Right lobe of liver (tissue), 4 donors: ENCODE data around the gene VPS37C.

Source experiments
- CTCF ChIP-seq, 4 donors: fragments of 200-600 bp in 3 of 4; fragments of 450-650 bp in 1 of 4; IDR thresholded peaks; one replicate each; pipeline versions ENCODE4 v1.5.1 to v1.8.0; 2016 to 2022; ENCODE audit warnings: antibody characterized with exemption in 4 of 4, mild to moderate bottlenecking in 2 of 4
- POLR2A ChIP-seq: fragments of 450-650 bp; IDR thresholded peaks from one replicate; pipeline ENCODE4 v1.6.1; 2017; ENCODE audit warnings: antibody characterized with exemption, mild to moderate bottlenecking
- donor health status: DM: no; HTN: no; CAD: no.
- donor health status: DM: no; HTN: no; CAD: no.
- donor health status: DM: no; HTN: yes; CAD: no.

DNA sequence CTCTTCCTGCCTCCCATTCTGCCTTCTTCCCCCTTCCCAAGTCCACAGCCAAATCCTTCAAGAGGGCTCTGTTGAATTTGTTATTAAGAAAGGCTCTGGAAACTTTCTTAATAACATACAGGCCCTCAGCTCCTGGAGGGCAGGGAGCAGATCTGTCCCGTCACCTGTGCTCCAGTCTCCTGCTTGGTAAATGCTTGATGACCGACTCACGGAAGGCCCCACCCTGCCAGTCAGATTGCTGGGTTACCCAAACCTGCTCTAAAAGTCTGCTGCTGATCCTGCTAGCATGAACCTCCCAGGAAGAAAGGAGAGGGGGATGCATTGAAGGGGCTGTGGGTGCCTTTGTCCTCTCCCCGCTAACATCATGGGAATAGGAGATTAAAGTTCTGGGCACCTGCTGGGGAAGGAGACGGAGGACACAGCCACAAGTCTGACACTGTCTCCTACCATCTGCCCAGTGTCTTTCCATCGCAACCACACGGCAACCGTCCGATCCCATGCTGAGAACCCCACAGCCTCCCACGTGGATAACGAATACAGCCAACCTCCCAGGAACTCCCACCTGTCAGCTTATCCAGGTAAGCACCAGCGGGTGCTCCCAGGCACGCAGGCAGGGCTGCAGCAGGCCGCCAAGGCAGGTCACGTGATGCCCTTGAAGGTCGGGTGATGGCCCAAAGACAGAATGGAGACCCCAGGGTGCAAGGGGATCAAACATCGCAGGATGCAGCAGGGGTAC is 36.5 kb downstream of the VPS37C start:
- no peak for TF ChIP-seq POLR2A
- TF ChIP-seq CTCF (IDR thresholded peaks at IDR 0.05), result no peak
